GM21786 (cell line): ENCODE data around the gene EMP3.
"Not testable (repeated sequence)": the region's sequence is repeated elsewhere in the genome, so short reads cannot be mapped to it uniquely, and the experiment has no call there.

Experiments
- ATAC-seq: cut with Tn5 transposase; IDR thresholded peaks from one replicate; pipeline ENCODE4 v1.9.1; 2021; ENCODE audit not compliant: unreplicated experiment

Gene EMP3

GRCh38 chr19:48371367-48371766 is 46.0 kb downstream of the EMP3 start:
- no peak for ATAC-seq

- ATAC-seq, result not testable (repeated sequence)
Measured at GRCh38 chr19:48371771-48372170, 46.4 kb downstream of the EMP3 start.

GRCh38 chr19:48372904-48373303 is 47.6 kb downstream of the EMP3 start:
- no peak for ATAC-seq

- no peak for ATAC-seq
Measured at GRCh38 chr19:48373567-48373966, 48.2 kb downstream of the EMP3 start.

GRCh38 chr19:48378194-48378570 is 52.8 kb downstream of the EMP3 start:
- ATAC-seq, result no peak

- no peak for ATAC-seq
Measured at GRCh38 chr19:48379058-48379457, 53.7 kb downstream of the EMP3 start.
